Measurements from ENCODE around the gene FOXN3. TPM values are rescaled to one million over a fixed set of nuclear protein-coding genes. Genes with fewer than 3 reads are reported as not detected.

Gene FOXN3
- total RNA-seq, 4 donors from 2014 or later: 27.4 to 91.4 (median 39.2) TPM

DNA sequence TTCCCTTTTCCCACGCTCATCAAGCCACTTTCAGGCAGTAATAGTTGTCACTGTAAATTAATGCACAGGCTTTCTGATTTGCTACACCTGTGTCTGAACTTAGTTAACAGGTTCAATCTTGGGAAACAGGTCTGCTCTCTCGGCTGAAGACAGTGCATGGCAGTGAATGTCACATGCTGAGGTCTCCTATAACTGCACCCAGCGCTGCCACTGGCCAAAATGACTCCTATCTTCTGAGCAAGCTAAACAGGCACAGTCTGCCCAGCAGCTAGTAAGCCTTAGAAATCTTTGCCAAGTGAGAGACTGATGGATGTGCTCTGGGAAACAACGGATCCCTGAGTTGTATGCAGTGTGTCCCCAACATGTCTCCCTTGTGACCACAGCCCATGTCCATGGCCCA, 25.2 kb upstream of the FOXN3 start:
- intact Hi-C loops (cut with DNase I): no loop called here
- H3K4me1 ChIP-seq: peaks cover 0 to 33% (median 11%) of the 10 kb centered on the region in 3 donors
- WGBS, 2 donors: 89% methylated on average over 4 of the region's 4 CpGs

DNA sequence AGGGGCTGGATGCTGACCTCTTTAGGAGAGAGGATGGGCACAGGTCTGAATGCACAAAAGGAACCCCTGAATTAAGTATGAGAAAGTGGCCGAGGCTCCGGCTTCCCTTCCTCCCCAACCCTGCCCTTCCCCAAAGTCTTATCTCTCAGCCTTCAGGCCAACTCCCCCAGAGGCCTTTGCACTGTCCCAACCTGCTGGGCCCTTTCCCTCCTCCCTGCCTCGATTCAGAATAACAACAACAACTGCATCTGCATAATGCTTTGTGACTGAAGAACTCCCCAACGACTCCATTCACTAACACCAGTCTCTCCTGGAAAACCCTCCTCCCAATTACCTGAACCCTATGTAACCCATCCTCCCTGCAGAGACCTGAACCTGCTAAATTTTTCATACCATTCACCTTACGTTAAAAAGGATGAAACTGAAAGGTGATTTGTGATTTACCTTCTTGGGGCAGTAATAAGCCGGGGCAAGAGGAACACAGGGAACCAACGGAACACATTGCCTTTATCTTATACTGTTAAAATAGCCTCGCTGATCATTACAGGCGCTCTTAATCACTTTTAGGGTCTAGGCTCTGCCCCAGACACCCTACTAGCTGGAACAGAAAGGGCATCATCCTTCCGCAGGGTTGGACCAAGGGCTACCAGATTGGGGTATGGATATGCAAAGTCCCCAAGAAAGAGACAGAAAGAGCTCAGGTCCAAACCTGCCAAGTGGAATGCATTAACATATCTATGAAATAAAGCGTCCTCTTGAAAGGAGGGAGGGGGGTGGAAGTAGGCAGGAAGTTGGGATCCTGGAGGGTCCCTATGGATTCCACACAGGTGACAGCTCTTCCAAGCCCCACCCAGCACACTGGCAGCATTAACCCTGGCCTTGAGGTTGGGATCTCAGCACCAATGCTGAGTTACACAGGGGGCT, 24.2 kb upstream of the FOXN3 start:
- 72 to 89% methylated on average over 10 of the region's 11 CpGs for WGBS, 2 donors
- DNase-seq: no peak
- TF ChIP-seq POLR2A (IDR thresholded peaks at IDR 0.05): no peak
- TF ChIP-seq, protein P1, sequence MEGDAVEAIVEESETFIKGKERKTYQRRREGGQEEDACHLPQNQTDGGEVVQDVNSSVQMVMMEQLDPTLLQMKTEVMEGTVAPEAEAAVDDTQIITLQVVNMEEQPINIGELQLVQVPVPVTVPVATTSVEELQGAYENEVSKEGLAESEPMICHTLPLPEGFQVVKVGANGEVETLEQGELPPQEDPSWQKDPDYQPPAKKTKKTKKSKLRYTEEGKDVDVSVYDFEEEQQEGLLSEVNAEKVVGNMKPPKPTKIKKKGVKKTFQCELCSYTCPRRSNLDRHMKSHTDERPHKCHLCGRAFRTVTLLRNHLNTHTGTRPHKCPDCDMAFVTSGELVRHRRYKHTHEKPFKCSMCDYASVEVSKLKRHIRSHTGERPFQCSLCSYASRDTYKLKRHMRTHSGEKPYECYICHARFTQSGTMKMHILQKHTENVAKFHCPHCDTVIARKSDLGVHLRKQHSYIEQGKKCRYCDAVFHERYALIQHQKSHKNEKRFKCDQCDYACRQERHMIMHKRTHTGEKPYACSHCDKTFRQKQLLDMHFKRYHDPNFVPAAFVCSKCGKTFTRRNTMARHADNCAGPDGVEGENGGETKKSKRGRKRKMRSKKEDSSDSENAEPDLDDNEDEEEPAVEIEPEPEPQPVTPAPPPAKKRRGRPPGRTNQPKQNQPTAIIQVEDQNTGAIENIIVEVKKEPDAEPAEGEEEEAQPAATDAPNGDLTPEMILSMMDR (IDR thresholded peaks at IDR 0.05): no peak

More for the DNA sequence above, 25.2 kb upstream of the FOXN3 start:
- TF ChIP-seq, protein P1 (IDR thresholded peaks at IDR 0.05): no peak
- TF ChIP-seq POLR2A (IDR thresholded peaks at IDR 0.05): no peak
- no peaks in the 10 kb centered on the region for H3K36me3 ChIP-seq
- no peak for DNase-seq
- peak overlapping the region in 1 of 4 donors; percentile 13 for H3K27ac ChIP-seq
- H3K4me3 ChIP-seq: no peak overlapping the region
- no peaks in the 10 kb centered on the region for H3K27me3 ChIP-seq
- H3K9me3 ChIP-seq: no peaks in the 10 kb centered on the region

DNA sequence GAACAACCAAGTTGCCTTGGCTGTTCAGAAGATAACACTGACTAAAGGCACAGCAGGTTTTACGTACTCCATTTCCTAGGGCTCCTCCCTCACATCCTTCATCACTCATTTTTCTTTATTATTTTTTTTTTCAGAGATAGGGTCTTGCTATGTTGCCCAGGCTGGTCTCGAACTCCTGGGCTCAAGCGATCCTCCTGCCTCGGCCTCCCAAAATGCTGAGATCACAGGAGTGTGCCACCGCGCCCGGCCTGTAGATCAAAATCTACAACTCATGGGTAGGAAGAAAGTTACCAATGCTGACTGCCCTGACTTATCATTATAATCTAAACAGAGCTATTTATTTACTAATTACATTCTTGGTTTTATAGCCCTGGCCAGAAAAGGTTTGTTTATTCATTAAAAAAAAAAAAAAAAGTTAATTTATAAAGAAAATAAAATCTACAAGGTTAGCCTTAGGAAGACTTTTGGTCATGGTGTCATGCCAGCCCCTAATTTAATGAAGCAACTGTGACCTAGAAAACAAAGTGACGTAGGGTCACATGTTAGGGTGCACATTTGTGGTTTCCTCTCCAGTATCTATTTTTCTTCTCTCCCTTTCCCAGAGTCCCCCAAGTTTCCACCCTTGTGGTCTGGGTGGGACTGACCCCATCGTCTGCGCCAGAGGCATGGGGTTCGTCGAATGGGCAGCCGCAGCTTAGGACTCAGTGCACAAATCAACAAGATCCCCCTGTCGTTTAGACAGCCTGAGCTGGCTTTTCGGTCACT, 19.0 kb upstream of the FOXN3 start:
- Histone ChIP-seq H3K4me1 (peaks cover 4 to 23% (median 10%) of the 10 kb centered on the region in 3 donors), H3K27ac (no peak overlapping the region), H3K27me3 (no peaks in the 10 kb centered on the region), H3K9me3 (no peaks in the 10 kb centered on the region), H3K4me3 (no peak overlapping the region), H3K36me3 (no peaks in the 10 kb centered on the region)
- TF ChIP-seq POLR2A (IDR thresholded peaks at IDR 0.05): no peak
- TF ChIP-seq, protein P1 (IDR thresholded peaks at IDR 0.05): no peak
- WGBS, 2 donors: 81 to 84% methylated on average over 14 to 15 of the region's 15 CpGs
- no peak for DNase-seq
- intact Hi-C loops (cut with DNase I): loop anchor here (10.0 kb wide), 1 partner anchor 189 kb away; no protein-coding TSS in a partner anchor

More for the DNA sequence above, 24.2 kb upstream of the FOXN3 start:
- Histone ChIP-seq H3K27me3 (no peaks in the 10 kb centered on the region), H3K27ac (no peak overlapping the region), H3K4me3 (no peak overlapping the region), H3K36me3 (no peaks in the 10 kb centered on the region), H3K9me3 (no peaks in the 10 kb centered on the region), H3K4me1 (peaks cover 0 to 33% (median 11%) of the 10 kb centered on the region in 3 donors)
- intact Hi-C loops (cut with DNase I): no loop called here

DNA sequence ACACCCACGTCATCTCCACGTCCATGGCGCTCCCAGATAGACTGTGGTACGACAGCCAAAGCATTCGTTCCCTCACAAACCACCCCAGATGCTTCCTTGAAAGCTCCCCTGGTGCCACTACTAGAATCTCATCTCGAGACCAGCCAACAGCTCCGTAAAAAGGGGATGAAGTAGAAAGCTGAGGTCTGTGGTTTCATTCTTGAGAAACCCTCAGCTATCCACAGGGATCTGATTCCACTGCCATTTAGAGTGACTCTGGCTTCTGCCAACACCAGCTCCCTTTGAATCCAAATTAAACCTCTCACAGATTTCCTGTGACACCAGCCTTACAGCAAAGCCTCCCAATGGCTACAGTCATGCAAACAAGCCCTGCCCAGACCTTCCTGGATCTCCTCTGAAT, 18.5 kb upstream of the FOXN3 start:
- Histone ChIP-seq H3K27me3 (no peaks in the 10 kb centered on the region), H3K27ac (no peak overlapping the region), H3K9me3 (no peaks in the 10 kb centered on the region), H3K4me3 (no peak overlapping the region), H3K4me1 (peaks cover 8 to 29% (median 10%) of the 10 kb centered on the region in 3 donors), H3K36me3 (no peaks in the 10 kb centered on the region)
- WGBS, 2 donors: 87 to 92% methylated on average over 7 of the region's 7 CpGs
- intact Hi-C loops (cut with DNase I): loop anchor here (10.0 kb wide), 1 partner anchor 189 kb away; no protein-coding TSS in a partner anchor
- no peak for TF ChIP-seq POLR2A (IDR thresholded peaks at IDR 0.05)
- TF ChIP-seq, protein P1 (IDR thresholded peaks at IDR 0.05): no peak
- DNase-seq: no peak
